Activated T-cell treated with anti-CD3 and anti-CD28 coated beads, Interleukin-2, amount 50 U/mL, for 1 hour (primary cell): ENCODE data around the gene ITIH3.
A peak's percentile ranks its signal among the peaks of the same experiment; 100 is the strongest.
"Not testable (repeated sequence)": the region's sequence is repeated elsewhere in the genome, so short reads cannot be mapped to it uniquely, and the experiment has no call there.

Experiments used
- DNase-seq: peaks from one replicate; pipeline ENCODE4 v3.0.0-alpha.2; 2020

The ITIH3 gene, protein sequence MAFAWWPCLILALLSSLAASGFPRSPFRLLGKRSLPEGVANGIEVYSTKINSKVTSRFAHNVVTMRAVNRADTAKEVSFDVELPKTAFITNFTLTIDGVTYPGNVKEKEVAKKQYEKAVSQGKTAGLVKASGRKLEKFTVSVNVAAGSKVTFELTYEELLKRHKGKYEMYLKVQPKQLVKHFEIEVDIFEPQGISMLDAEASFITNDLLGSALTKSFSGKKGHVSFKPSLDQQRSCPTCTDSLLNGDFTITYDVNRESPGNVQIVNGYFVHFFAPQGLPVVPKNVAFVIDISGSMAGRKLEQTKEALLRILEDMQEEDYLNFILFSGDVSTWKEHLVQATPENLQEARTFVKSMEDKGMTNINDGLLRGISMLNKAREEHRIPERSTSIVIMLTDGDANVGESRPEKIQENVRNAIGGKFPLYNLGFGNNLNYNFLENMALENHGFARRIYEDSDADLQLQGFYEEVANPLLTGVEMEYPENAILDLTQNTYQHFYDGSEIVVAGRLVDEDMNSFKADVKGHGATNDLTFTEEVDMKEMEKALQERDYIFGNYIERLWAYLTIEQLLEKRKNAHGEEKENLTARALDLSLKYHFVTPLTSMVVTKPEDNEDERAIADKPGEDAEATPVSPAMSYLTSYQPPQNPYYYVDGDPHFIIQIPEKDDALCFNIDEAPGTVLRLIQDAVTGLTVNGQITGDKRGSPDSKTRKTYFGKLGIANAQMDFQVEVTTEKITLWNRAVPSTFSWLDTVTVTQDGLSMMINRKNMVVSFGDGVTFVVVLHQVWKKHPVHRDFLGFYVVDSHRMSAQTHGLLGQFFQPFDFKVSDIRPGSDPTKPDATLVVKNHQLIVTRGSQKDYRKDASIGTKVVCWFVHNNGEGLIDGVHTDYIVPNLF

GRCh38 chr3:52794612-52795099 lies at the start of gene ITIH3:
TSS of gene ITIH3 (plus strand) at chr3:52794796. CDS start at chr3:52794804, 8 bp downstream.
- no peak for DNase-seq

GRCh38 chr3:52752045-52752660 lies 42.4 kb upstream of the ITIH3 start:
- DNase-seq: no peak

DNA sequence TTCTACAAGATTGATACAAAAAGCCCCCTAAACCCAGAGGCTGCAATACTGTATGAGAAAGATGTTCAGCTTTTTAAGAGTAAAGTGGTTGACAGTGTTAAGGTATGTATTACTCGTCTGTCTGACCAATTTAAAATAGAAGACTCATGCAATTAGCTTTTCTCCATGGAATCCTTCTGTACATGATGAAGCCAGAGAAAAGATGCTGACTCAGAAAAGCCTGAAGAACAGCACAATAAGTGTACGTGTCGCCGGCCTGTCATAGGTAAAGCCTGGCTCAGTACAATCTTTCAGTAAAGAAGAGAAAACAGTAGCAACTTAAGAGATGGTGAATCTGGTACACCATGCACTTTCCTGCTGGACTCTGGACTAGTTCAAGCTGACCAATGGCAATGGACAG lies 40.2 kb upstream of the ITIH3 start:
- DNase-seq: no peak

- no peak for DNase-seq
Measured at GRCh38 chr3:52756141-52756540, 38.5 kb upstream of the ITIH3 start.

GRCh38 chr3:52763466-52763865 lies 31.1 kb upstream of the ITIH3 start:
- DNase-seq: no peak

DNA sequence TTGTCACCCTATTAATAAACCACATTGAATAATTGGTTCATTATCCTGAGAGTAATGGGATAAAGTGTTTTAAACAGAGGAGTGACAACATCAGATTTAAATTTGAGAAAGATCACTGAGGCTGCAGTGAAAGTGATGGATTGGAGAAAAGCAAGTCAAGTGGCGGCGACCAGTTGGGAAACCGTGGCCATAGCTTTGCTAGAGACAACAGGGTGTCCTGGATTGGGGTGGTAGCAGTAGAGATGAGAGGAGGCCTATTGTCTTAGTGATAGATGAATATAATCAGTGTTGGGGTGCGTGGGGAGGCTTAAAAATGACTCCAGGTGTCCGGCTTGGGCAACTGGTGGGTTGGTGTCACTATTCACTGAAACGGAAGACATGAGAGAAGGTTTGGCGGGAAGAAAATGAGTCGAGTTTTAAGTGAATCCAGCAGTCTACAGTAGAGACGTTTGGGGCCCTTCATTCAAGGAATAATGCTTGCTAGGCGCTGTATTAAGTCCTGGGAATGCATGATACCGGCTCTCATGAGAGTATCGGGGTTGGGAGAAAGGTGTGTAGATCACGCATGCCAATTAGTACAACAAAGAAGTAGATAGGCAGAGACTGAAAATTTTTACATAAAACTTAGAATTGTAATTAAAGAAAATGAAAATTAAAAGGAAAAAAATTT lies 24.7 kb upstream of the ITIH3 start:
- DNase-seq: no peak

- peak; percentile 81 for DNase-seq
Measured at GRCh38 chr3:52770496-52771333, 23.9 kb upstream of the ITIH3 start, which contains the start of gene NEK4. TSS of gene NEK4 (minus strand) at chr3:52770940. CDS start at chr3:52770746, 194 bp downstream.

DNA sequence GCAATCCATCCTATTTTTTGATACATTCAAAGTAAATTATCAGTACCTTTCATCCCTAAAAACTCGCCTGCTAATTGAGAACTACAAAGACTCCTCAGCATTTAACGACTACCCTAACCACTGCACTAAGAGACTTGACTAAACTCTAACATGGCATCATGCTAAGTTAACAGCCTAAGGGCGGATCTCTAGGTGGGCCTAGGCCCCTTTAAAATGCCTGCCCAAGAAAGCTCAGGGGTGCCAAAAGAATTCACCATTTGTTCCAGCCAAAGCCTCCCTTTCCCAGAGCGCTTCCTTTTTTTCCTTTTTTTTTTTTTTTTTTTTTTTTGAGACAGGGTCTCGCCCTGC lies 23.3 kb upstream of the ITIH3 start:
- no peak for DNase-seq

DNA sequence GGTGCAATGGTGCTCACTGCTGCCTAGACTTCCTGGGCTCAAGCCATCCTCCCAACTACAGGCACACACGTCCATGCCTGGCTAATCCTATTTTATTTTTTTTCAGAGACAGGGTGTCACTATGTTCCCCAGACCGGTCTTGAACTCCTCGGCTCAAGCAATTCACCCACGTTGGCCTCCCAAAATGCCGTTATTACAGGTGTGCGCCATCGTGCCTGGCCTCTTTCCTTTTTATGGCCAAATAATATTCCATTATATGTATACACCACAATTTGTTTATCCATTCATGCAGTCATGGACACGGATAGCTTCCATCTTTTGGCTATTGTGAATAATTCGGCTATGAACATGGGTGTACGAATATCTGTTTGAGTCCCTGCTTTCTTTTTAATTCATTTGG lies 22.9 kb upstream of the ITIH3 start:
- no peak for DNase-seq

GRCh38 chr3:52773361-52774065 lies 21.1 kb upstream of the ITIH3 start:
- DNase-seq: no peak

DNA sequence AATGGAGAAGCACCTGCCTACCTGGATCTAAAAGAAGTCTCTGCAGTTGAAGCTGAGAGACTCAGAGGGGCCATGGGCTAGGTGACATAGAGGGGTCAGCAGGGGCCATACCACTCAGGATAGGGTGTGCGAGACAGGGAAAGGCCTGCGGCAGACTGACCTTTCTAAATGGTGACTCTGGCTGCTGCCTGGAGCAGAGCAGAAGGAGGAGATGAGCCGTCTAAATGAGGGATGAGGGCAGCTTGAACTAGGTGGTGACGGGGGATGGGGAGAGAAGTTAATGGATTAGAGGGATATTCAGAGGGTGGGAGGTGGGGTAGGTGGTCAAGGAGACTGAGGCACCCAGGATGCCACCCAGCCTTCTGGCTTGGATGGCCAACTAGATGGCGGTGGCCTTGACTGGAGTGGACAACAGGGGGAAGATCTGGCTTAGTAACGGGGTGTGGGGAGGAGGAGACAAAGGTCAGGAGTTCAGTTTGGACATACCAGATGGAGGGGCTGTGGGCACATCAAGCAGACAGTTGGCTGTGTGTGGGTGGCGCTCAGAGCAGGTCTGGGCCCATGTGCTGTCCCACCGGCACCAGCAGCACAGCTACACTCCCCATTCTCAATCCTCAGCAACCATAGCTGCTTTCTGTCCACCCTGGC lies 20.4 kb upstream of the ITIH3 start:
- no peak for DNase-seq

- DNase-seq: no peak
Measured at GRCh38 chr3:52774901-52775864, 19.4 kb upstream of the ITIH3 start.

- DNase-seq: no peak
Measured at GRCh38 chr3:52775877-52776276, 18.7 kb upstream of the ITIH3 start.

GRCh38 chr3:52776486-52776885 lies 18.1 kb upstream of the ITIH3 start:
- not testable (repeated sequence) for DNase-seq

- no peak for DNase-seq
Measured at GRCh38 chr3:52777127-52777958, 17.3 kb upstream of the ITIH3 start, which contains the start of gene ITIH1. TSS of gene ITIH1 (plus strand) at chr3:52777599. CDS start at chr3:52777616, 17 bp downstream.

GRCh38 chr3:52777959-52778805 lies 16.4 kb upstream of the ITIH3 start:
- no peak for DNase-seq
